Activated gamma-delta T cell treated with anti-CD3 and anti-CD28 coated beads, Interleukin-2, amount 50 U/mL, for 16 hours (primary cell): Measurements from ENCODE around the gene TBKBP1.
A peak's percentile ranks its signal among the peaks of the same experiment; 100 is the strongest.

Experiments
- DNase-seq: peaks from one replicate; pipeline ENCODE4 v3.0.0-alpha.2; 2020; ENCODE audit warnings: low read depth

The TBKBP1 gene

GRCh38 chr17:47698749-47699535 lies 5.0 kb downstream of the TBKBP1 start:
- DNase-seq, result peak; percentile 82

DNA sequence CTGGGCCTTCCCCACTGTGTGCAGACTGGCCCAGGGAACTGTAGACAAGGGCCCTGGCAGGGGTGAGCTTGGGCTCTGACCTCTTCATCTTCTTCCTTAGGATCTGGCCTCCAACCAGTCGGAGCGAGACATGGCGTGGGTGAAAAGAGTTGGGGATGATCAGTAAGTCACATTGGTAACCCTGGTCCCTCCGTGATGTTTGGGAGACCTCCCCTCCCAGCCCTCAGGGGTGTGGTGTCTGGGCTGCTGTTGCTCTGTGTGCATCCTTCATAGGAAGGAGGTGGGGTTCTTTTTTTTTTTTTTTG lies 5.5 kb downstream of the TBKBP1 start:
- no peak for DNase-seq

DNA sequence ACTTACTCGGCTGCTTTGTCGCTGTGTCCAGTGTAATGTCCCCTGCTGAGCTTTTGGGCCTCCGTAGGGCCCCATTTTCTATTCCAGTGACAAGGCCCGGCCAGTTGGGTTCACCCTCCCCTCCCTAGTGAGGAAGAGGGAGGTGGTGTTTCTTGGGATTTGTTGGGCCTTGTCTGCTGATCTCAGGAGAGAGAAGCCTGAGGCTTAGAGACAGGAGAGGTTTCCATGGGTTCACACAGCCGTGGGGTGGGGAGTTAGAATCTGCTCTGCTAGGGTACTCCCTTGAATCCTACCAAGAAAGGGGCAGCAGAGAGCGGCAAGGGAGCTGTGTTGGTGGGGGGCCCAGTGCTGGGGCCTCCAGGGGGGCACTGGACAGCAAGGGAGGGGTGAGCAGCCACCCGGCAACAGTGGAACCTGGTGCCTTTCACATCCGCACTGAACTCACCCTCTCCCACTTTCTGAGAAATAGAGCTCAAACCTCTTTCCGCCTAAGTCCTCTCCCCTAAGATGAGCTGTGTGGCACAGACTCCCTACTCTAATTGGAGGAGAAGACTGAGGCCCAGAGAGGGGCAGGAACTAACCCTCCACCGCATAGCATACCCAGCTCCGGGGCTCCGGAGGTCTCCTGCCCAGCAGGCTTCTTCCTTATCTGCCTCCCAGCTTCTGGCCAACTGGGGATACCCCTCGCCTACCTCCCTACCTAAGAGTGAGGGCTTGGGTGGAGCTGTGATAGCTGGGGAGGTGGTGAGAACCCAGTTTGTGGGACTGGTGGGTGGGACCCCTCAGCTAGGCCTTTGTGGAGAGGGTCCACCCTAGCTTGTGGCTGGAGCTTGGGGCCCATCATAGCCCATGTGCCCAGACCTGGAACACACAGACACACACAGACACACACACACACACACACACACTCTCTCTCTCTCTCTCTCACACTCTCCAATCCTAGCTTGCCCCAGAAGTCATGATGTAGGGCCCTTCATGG lies 6.8 kb downstream of the TBKBP1 start:
- DNase-seq, result no peak

DNA sequence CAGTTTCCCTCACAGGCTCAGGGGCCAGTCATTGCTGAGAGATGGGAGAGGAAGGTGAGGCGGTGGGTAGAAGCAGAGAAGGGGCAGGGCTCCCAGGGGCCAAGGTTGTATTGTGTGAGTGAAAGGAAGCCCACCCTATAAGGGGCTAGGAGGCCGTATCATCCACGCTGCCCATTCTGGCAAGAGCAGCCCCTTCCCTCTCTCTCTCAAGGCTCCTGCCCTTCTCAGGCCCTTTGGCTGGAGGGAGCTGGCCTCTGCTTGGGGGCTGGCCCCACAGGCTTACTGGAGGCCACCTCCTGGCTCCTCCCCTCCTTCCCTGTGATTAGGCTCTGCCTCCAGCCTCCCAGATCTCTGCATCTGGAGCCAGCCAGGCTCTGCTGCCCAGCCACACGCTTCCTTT lies 7.6 kb downstream of the TBKBP1 start:
- no peak for DNase-seq

DNA sequence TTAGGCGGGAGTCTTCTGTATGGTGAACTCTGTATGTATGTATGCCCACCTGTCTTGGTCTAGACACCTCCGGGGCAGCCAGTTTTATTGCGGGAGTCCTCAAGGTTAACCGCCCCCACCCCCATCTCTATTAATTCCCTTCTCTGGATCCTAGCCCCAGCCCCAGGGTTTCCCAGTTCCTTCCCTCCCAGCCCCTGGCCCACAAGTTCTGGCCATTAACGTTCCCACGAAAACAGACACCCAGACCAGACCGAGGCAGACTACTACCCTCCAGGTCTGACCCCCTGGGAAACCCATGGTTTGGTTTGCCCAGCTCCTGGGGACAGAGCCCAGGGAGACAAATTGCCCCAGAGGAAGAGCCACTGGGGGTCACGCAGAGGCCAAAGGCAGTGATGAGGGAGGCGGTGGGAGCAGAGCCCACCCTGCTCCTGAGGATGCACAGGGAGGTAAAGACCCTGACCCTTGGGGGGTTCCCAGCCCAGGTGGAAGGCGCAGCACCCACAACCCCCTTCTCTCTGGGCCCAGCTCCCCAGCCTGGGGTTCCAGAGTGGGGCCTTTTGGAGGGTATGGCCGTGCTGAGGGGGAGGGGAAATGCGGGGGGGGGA lies 8.5 kb downstream of the TBKBP1 start:
- no peak for DNase-seq

DNA sequence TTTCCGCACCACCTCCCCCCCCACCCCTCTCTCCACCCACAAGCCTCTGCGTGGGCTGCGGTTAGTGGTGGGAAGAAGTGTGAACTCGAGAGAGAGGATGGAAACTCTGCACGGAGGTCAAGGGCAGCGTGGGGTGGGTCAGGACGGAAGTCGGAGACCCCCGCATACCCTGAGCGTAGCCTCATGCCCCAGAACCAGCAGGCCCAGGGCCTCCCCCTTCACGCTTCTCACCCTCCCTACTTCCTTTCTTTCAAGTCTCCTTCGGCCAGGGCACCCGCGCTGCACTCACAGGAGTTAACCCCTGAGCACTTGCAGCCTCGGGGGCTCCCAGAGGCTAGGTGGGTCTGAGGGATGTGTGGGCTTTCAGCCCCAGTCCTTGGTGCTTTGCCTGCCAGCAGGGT lies 9.2 kb downstream of the TBKBP1 start:
- peak; percentile 53 for DNase-seq

GRCh38 chr17:47703671-47704070 lies 9.7 kb downstream of the TBKBP1 start:
- no peak for DNase-seq

GRCh38 chr17:47704116-47704515 lies 10.2 kb downstream of the TBKBP1 start:
- no peak for DNase-seq

DNA sequence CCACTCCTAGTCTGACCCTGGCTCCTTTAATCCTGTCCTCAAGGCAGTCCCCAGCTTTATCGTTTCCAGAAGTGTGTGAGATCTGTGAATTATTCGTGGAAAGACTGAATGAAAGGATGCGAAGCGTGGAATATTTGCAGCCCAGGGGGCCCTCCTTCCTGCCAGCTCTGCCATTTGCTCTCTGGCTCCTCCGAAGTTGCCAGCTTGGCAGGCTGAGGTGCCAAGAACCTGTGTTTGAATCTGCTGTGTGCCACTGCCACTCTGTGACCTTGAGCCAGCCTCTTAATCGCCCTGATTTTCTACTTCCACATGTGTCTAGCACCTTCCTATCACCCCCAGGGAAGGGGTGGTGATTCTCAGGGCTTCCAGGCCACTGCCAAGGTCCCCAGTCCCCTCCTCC lies 10.8 kb downstream of the TBKBP1 start:
- DNase-seq, result no peak

- DNase-seq, result no peak
These were observed 11.9 kb downstream of the TBKBP1 start for GRCh38 chr17:47705536-47706530.

DNA sequence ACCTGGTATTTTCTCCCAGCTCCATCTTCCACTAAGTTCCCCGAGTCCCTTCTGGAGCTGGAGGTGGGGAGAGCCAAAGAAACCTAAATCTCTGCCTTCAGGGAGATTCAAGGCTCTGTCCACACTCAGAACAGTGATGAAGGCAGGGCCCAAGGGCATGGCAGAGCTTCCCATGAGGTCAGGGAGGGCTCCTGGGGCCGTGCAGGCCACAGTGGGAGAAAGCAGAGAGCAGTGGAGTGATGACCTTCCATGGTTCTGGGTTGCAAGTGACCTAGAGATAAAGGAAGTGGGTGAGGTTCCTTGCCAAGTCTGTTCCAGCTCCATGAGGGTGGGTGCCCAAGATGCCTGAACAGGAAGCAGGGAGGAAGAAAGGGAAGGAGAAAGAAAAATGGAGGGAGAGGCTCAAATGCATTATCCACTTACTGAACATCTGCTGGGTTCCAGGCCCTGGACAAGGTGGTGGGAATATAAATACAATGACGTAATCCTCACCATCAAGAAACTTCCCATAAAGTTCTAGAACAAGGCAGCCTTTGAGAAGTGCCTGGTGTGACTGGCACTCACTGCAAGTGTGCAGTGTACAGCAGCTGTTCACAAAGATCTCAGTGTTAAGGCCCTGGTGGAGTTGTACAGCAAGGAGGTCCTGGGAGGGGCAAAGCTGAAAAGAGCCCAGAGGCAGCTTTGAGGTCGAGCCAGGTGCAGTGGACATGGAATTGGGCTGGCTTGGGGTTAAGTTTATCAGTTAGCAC lies 13.3 kb downstream of the TBKBP1 start:
- no peak for DNase-seq

DNA sequence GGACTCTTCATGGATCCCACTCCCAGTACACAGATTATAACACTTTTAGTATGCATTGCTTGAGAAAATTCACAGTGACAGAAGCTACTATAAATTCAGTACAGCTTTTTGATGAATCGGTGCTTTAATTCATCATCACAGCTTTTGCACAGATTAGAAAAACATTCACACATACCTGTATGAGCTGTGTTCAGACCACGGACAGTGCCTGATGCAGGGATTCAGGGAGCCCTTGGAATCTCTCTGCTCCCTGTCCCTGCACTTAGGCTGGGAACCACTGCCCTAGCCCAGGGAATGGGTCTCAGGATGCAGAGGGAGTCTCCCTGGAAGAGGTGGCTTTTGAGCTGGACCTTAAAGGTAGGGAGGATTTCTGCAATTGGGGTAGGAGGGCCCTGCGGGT lies 13.9 kb downstream of the TBKBP1 start:
- no peak for DNase-seq

DNA sequence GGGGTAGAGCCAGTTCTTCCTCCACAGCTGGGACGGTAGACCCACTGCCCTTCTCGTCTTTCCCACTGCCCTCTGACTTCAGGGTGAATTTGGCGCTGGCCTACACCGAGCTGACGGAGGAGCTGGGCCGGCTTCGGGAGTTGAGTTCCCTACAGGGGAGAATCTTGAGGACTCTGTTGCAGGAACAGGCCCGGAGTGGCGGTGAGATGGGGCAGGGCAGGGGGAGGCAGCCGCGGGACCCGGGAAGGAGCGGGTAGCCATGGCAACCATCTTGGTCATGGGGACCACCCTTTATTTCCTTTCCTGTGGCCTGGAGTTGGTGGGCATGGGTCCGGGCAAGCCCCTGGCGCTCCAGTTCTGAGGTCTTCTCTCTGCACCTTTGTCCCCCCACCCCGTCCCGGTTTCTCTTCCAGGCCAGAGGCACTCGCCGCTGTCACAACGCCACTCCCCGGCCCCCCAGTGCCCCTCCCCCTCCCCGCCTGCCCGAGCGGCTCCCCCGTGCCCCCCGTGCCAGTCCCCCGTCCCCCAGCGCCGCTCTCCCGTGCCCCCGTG lies 14.4 kb downstream of the TBKBP1 start:
- DNase-seq, result no peak

- no peak for DNase-seq
These were observed 15.0 kb downstream of the TBKBP1 start for GRCh38 chr17:47708864-47709541.

DNA sequence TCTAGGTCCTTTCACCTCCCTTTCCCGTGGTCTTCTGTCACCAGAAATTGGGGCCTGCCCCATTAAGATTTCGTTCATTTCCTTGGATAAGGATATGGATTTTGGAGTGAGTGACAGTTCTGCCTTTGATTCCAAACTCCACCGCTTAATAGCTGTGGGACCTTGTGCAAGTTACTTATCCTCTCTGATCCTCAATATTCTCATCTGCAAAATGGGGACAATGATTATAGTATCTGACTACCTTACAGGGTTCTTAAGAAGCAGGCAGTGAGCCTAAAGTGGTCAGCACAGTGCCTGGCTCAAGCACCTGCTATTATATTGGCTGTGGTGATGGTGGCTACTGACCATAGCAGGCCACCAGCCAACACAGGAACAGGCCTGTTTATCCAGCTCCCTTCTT lies 15.6 kb downstream of the TBKBP1 start:
- no peak for DNase-seq

DNA sequence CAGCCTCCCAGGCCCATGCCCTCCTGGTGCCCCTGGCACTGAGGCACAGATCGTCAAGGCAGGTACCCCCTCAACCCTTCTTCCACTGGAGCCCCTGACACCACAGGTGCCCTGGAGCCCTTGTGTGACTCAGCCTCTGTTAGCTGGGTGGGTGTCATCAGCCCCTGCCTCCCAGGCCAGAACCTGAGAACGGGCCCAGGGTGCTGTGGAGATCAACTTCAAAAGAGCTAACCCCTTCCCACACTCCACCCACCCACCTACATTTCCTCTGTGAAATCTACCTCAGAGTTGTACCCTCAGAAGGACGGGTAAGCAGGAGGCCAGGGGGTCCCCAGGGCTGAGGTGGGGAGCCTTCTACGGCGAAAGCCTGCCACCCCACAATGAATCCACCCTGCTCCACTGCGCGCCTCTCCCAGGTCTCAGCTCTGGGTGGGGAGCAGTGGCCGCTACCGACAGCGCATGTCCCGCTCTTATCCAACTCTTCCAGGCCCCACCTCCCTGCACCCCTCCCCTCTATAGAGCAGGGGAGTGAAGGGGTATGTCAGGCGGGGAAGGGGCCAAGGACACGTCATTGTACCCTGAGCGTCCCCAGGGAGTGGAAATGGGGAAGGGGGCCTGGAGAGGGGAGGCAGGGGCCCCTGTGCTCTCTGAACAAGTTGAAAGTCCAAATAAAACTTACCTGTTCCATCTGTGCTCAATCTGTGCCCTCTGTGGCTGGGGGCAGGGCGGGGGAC lies 17.6 kb downstream of the TBKBP1 start:
- no peak for DNase-seq

DNA sequence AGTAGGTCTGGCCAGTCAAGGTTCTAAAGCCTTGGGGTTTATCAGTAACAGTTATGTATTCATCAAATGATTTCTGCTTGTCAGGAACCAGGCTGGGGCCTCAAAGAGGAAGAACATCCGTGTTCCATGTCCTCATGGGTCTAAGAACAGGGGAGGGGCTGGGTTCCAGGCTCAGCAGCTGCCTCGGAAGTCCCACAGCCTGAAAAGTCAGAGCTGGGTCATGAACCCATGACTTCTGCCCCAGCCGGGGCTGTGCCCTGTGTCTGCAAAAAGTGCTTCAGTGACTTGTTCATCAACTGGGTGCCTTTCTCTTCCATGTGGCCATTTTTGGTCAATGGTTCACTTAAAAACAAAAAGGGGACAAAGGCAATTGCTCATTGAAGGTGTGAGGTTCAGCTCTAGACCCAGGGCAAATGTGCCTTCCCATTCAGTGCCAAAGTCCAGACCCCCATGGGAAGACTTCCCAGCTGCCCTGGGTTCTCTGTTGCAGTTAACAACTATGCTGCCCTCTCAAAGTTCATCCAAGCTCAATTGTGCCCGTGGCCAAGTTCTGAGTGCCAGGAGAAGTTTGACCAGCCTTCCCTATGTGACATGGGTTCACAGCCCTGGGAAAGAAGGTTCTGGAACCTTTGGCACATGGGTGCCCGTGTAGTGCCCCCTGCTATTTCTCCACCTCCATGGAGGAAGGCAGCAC lies 18.5 kb downstream of the TBKBP1 start:
- no peak for DNase-seq

GRCh38 chr17:47713980-47714700 lies 20.2 kb downstream of the TBKBP1 start:
- DNase-seq, result no peak
